Fibroblast of mammary gland (primary cell): ENCODE measurements around the gene ABHD16A.

Source experiments
- DNase-seq: peaks from one replicate; pipeline ENCODE4 v3.0.0-alpha.2; 2010; ENCODE audit warnings: low read depth
- H3K4me3 ChIP-seq: 2 replicates; pipeline ENCODE4 v1.5.1; 2011; ENCODE audit warnings: low read depth, mild to moderate bottlenecking, low read length, moderate library complexity; ENCODE audit not compliant: control insufficient read depth
- TF ChIP-seq, protein P1 (sequence below): conservative IDR thresholded peaks from 2 replicates; pipeline ENCODE4 v1.5.1; 2011; ENCODE audit warnings: low read depth, low read length, inconsistent platforms; ENCODE audit not compliant: control insufficient read depth, insufficient read depth

ABHD16A gene

DNA sequence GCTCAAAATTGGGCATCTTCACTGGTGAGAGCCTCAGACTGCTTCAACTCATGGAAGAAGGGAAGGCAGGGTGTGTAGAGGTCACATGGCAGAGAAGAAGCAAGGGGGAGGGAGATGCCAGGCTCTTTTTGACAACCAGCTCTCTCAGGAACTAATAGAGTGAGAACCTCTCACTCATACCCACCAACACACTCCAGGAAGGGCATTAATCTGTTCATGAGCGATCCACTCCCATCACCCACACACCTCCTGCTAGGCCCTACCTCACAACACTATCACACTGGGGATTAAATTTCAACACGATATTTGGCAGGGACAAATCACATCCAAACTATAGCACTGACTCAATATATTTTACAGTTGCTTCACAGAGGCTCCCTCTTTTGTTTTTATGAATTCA lies 38.7 kb upstream of the ABHD16A start:
- no peak overlapping the region for H3K4me3 ChIP-seq
- TF ChIP-seq, protein P1, sequence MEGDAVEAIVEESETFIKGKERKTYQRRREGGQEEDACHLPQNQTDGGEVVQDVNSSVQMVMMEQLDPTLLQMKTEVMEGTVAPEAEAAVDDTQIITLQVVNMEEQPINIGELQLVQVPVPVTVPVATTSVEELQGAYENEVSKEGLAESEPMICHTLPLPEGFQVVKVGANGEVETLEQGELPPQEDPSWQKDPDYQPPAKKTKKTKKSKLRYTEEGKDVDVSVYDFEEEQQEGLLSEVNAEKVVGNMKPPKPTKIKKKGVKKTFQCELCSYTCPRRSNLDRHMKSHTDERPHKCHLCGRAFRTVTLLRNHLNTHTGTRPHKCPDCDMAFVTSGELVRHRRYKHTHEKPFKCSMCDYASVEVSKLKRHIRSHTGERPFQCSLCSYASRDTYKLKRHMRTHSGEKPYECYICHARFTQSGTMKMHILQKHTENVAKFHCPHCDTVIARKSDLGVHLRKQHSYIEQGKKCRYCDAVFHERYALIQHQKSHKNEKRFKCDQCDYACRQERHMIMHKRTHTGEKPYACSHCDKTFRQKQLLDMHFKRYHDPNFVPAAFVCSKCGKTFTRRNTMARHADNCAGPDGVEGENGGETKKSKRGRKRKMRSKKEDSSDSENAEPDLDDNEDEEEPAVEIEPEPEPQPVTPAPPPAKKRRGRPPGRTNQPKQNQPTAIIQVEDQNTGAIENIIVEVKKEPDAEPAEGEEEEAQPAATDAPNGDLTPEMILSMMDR = no peak
- no peak for DNase-seq

DNA sequence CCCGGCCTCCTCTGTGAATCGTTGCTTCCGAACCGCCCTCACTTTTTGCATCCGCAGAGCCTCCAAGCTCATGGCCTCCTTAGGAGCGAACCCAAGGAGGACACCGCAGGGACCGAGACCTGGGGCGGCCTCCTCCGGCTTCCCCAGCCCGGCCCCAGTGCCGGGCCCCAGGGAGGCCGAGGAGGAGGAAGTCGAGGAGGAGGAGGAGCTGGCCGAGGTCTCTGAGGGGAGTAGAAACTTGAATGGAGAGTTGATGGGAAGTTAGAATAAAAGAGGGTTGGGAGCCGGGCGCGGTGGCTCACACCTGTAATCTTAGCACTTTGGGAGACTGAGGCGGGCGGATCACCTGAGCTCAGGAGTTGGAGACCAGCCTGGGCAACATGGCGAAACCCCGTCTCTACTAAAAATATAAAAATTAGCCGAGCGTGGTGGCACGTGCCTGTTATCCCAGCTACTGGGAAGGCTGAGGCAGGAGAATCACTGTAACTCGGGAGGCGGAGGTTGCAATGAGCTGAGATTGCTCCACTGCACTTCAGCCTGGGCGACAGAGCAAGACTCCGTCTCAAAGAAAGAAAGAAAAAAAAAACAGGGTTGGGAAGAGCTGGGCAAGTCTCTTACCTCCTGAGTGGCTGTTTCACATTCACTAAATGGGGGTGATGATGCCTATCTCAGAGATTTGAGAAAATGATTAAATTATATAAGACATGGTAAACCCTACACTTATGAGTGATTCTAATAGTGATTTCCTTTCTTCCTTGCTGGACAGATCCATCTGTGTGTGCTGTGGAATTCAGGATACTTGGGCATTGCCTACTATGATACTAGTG lies 37.5 kb upstream of the ABHD16A start:
- DNase-seq = no peak

DNA sequence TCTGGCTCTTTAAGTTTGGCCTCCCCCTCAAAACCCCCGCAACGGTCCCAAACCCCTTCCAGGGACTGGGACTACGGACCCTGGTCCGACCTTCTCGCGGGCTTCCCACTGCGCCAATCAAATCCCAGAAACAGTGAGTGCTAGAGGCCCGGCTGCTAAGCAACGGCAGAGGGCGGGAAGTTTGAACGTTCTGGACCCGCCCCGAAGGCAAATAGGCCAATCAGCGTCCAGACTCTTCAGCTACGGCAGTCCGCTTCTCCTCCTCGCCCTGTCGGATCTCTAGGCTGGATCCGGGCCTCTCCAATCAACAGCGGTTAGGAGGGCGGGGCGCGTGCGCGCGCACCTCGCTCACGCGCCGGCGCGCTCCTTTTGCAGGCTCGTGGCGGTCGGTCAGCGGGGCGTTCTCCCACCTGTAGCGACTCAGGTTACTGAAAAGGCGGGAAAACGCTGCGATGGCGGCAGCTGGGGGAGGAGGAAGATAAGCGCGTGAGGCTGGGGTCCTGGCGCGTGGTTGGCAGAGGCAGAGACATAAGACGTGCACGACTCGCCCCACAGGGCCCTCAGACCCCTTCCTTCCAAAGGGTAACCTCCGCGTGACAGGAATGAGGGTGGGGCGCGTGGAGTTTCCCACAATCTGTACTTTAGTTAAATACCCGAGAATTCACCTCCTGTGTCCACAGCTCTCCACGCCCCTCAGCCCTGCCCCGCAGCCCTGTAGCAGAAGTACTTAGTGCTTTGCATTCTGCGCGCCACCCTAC lies 36.7 kb upstream of the ABHD16A start, which contains the start of gene MSH5:
Gene MSH5 (plus strand): TSS at position 367 of the 758 bp plus-strand sequence. CDS start 462 bp downstream, outside the sequence.
- peak within 1 kb of the TSS; percentile 91 for H3K4me3 ChIP-seq
- peak; percentile 98 for DNase-seq
- TF ChIP-seq, protein P1 = no peak

More for the DNA sequence above, 37.5 kb upstream of the ABHD16A start:
- peak overlapping the region; percentile 91 for H3K4me3 ChIP-seq
- TF ChIP-seq, protein P1 = no peak

- TF ChIP-seq, protein P1 = peak; percentile 40
- peak; percentile 90 for DNase-seq
- H3K4me3 ChIP-seq = peak overlapping the region; percentile 24
Measured at GRCh38 chr6:31737991-31738979, 35.2 kb upstream of the ABHD16A start.

- peak; percentile 30 for DNase-seq
- TF ChIP-seq, protein P1 = no peak
- H3K4me3 ChIP-seq = peak overlapping the region; percentile 17
Measured at GRCh38 chr6:31737315-31737990, 34.3 kb upstream of the ABHD16A start.
